Measurements from ENCODE around the gene GFM2.

- TF ChIP-seq POLR2A (IDR thresholded peaks at IDR 0.05), result no peak
- no peak for TF ChIP-seq POLR2AphosphoS5 (IDR thresholded peaks at IDR 0.05)
Measured at GRCh38 chr5:74725331-74725730, 41.6 kb downstream of the GFM2 start.

Data from spleen (tissue), 3 donors.